Renal cortical epithelial cell (primary cell): Measurements from ENCODE around the gene EMC7. TPM values are rescaled to one million over a fixed set of nuclear protein-coding genes. Genes with fewer than 3 reads are reported as not detected.

Experiments
- DNase-seq: peaks from one replicate; pipeline ENCODE4 v3.0.0-alpha.2; 2011; ENCODE audit warnings: low read depth
- total RNA-seq: library from RNA; depleted of rRNA; stranded (reverse); fragments of >200 nt; gene quantifications from 2 replicates; pipeline ENCODE4 v1.2.3, GENCODE V29; 2014

EMC7 gene
- total RNA-seq, 1 donor from 2014 or later: 66.6 TPM

- no peak for DNase-seq
Observed at GRCh38 chr15:34038871-34039789, 62.5 kb downstream of the EMC7 start, which contains the start of gene AVEN. Gene AVEN (minus strand): TSS chr15:34039204. CDS start chr15:34039046, 158 bp downstream.

- DNase-seq: peak; percentile 25
Observed at GRCh38 chr15:34038023-34038870, 63.4 kb downstream of the EMC7 start.

Other genes starting within 250 kb of the EMC7 start
- 0.05 TPM in 1 of 2 replicates, not detected in the other for gene CHRM5, start 133.4 kb downstream of the EMC7 start, total RNA-seq
- gene AVEN, start 62.7 kb downstream of the EMC7 start, total RNA-seq: 15.3 and 27.3 TPM in 2 replicates
- gene PGBD4, start 221 bp upstream of the EMC7 start, total RNA-seq: 1.0 and 3.3 TPM in 2 replicates
- gene KATNBL1, start 108.2 kb upstream of the EMC7 start, total RNA-seq: 51.9 and 54.5 TPM in 2 replicates
- 143 and 257 TPM in 2 replicates for gene EMC4, start 123.2 kb upstream of the EMC7 start, total RNA-seq
- 10.1 and 19.8 TPM in 2 replicates for gene SLC12A6, start 235.9 kb upstream of the EMC7 start, total RNA-seq
- 147 and 242 TPM in 2 replicates for gene NOP10, start 241.3 kb upstream of the EMC7 start, total RNA-seq
- not detected in 2 replicates for gene NUTM1, start 241.5 kb upstream of the EMC7 start, total RNA-seq